KOPT-K1 (cell line): ENCODE data around the gene CMIP.

Experiments
- H3K27ac ChIP-seq: fragments of 200-600 bp; sonication (generic); 2 replicates; pipeline ENCODE4 v1.5.1; 2016; ENCODE audit warnings: antibody characterized with exemption, mild to moderate bottlenecking, low read depth, low read length; ENCODE audit not compliant: poor library complexity, severe bottlenecking
- H3K36me3 ChIP-seq: fragments of 200-600 bp; sonication (generic); 2 replicates; pipeline ENCODE4 v1.5.1; 2017; ENCODE audit warnings: antibody characterized with exemption, mild to moderate bottlenecking, low read length, moderate library complexity; ENCODE audit not compliant: insufficient read depth
- H3K9me3 ChIP-seq: fragments of 200-600 bp; sonication (generic); 2 replicates; pipeline ENCODE4 v1.5.1; 2017; ENCODE audit warnings: antibody characterized with exemption, low read length, mild to moderate bottlenecking; ENCODE audit not compliant: insufficient read depth, poor library complexity, severe bottlenecking

Gene CMIP

DNA sequence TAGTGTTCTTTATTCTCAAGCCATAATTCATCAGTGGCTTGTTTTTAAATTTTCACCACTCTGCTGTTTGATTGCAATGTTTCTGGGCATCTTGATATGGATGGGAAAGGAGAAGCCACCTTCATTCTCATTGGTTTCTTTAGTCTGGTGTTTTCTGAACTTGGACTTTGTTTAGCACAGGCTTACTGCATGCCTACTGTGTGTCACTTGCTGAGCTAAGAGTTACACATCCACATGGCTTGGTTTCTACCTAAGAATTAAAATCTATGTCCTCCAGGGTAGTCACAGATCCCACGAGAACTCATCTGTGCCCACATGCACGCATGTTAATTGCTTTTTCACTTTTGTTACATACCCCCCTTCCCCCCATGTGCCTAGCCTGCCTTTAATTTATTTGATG is 4.6 kb downstream of the CMIP start:
- Histone ChIP-seq H3K36me3 (0 out of 2 replicates have a peak, but pooled peaks cover 6% of the 10 kb centered on the region), H3K27ac (peak overlapping the region; percentile 49), H3K9me3 (peaks cover 5% of the 10 kb centered on the region)

DNA sequence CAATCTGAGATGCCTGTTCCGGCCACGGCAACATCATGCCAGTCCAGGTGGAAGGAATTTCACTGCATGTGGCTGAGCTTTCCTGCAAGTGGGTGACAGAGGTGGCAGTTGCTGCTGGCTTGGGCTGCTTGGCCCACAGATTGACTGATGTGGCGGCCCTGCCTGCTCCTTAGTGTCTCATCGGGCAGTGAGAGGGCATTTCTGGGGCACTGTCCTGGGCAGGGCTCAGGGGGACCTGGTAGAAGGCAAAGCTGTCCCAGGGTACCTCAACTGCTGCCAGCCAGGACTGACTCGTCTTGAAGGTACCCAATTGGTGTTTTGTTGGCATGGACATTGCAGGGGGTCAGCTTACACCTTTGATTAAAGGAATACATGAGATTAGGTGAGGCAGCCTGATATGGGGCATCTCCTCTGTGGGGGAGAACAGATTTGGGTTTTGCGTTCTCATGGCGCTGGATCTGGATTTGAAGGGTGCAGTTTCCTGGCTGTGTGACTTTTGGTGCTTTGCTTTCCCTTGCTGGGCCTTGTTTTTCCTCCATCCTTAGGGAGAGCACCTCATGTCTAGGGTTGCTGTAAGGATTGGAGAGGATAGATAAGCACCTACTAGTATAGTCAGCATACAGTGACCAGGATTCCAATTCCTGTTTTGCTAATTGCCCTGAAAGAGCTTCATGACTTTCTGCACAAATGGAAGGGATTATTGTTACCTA is 5.4 kb downstream of the CMIP start:
- peak overlapping the region; percentile 49 for H3K27ac ChIP-seq
- peaks cover 5% of the 10 kb centered on the region for H3K9me3 ChIP-seq
- H3K36me3 ChIP-seq = 0 out of 2 replicates have a peak, but pooled peaks cover 6% of the 10 kb centered on the region

DNA sequence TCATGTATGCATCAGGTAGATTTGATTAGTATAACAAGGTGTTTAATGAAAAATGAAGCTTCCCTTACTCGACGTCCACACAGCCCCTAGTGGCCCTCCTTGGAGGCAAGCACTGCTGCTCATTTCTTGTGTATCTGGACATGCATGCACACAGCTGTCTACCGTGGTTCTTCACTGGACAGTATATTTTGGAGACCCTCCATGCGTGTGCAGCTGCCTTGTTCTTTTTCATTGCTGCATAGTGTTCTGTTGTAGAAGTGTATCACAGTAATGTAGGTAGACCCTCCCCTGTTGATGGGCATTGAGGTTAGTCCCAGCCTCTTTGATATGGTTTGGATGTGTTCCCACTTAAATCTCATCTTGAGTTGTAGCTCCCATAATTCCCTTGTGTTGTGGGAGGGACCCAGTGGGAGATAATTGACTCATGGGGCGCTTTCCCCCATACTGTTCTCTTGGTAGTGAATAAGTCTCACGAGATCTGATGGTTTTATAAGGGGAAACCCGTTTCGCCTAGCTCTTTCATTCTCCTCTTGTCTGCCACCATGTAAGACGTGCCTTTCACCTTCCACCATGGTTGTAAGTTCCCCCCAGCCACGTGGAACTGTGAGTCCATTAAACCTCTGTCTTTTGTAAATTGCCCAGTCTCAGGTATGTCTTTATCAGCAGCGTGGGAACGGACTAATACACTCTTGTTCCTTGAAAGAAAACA is 6.3 kb downstream of the CMIP start:
- Histone ChIP-seq H3K36me3 (0 out of 2 replicates have a peak, but pooled peaks cover 6% of the 10 kb centered on the region), H3K27ac (peak overlapping the region; percentile 82), H3K9me3 (peaks cover 5% of the 10 kb centered on the region)

DNA sequence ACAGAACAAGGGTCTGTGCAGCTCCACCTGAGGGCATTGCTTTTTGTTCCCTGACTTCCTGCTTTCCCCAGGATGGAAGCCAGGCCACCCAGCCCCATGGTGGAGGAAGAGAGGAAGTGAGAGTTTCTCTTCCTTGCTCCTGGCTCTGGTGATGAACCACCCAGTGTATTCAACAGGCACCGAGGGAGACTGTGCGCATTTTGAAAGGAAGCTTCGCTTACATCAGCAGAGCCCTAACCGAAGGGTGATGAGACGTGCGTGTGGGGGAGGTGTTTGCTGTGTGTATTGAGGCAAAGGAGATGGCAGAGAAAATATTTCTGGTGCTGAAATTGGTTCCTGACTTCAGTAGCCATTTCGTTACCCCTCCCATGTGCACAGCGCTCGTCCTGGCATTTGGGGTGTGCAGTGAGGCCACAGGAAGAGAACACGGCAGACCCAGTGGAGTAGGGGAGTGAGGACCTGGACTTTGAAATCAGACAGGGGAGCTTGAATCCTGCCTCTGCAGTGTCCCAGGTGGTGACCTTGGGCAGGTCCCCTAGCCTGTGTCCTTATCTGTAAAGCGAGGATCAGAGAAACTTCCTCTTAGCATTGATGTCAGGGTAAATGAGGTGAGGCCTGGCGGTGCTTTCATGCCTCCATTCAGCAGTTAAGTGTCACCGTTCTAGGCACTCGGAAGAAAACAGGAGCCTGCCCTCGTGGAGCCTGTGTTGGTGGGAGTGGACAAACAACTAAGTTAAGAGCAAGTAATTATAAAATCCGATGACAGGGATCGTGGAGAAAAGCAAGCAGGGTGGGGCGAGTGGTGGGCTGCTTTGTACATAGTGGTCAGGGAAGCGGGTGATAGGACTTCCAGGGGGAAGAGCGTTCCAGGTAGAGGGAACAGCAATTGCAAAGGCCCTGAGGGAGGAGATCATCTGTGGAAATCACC is 7.4 kb downstream of the CMIP start:
- peaks cover 5% of the 10 kb centered on the region for H3K9me3 ChIP-seq
- H3K27ac ChIP-seq = peak overlapping the region; percentile 82
- peaks cover 16% of the 10 kb centered on the region for H3K36me3 ChIP-seq

DNA sequence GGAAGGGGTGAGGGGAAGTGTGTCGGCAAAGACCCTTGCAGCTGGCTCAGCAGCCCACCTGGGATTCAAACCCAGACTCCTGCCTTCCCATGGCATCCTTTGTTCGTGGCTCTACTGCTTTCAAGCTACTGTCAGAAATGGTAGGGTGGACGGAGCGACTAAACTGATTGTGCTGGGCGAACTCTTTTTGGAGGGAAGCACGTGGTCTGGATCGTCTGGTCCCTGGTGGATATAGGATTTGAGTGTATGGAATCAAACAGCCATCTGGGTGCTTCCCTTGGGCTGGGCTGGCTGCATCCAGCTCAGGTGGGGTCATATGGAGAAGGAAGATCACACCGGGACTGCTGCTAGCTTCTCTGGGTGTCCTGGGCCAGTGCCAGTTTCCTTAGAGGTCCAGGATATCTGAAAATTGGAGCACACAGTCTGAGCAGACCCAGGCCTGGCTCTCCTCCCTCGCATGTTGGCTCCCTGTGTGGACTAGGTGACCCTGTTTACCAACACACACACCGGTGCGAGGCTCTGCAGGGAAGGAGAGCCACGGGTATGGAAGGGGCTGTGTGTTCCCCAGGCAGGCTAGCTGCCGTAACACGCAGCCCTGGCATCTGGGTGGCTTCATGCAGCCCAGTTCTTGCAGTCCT is 8.6 kb downstream of the CMIP start:
- H3K9me3 ChIP-seq = peaks cover 5% of the 10 kb centered on the region
- peak overlapping the region; percentile 82 for H3K27ac ChIP-seq
- peaks cover 21% of the 10 kb centered on the region for H3K36me3 ChIP-seq

DNA sequence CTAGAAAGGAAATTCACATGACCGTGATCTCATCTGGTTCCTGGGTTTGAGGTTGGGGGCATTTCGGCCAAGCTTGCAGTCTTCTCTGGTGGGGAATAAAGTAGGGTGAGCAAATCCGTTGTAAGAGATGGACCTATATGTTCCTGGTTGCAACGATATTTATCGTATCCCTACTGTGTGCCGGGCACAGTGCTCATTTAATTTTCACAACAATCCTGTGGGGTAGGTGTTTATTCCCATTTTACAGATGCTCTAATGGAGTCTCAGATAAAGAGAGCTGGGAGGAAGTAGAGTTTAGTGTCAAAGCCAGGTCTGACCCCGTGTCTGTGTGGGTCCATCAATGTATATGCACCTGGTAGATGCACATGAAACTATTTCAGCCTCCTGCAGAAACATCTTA is 9.4 kb downstream of the CMIP start:
- H3K36me3 ChIP-seq = peaks cover 29% of the 10 kb centered on the region

DNA sequence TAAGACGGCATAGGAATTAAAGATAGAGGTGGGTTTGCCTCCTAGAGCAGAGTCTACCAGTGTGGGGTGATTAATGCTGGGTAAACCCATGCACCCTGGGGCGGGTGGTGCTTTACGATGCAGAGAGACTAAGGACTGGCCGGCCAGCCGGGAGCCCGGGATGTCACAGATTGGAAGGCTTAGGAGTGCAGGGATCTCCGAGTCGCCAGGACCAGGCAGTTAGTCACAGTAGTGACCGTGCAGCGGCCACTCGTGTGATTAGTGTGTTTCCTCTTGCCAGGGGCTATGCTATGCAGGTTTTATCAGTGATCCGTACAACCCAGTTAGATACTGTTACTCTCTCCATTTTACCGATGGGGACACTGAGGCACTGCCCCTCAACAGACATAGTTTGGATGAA is 10.4 kb downstream of the CMIP start:
- peaks cover 38% of the 10 kb centered on the region for H3K36me3 ChIP-seq
- H3K9me3 ChIP-seq = peaks cover 5% of the 10 kb centered on the region
- no peak overlapping the region for H3K27ac ChIP-seq

More for the DNA sequence above, 9.4 kb downstream of the CMIP start:
- peaks cover 5% of the 10 kb centered on the region for H3K9me3 ChIP-seq
- H3K27ac ChIP-seq = peak overlapping the region; percentile 82

DNA sequence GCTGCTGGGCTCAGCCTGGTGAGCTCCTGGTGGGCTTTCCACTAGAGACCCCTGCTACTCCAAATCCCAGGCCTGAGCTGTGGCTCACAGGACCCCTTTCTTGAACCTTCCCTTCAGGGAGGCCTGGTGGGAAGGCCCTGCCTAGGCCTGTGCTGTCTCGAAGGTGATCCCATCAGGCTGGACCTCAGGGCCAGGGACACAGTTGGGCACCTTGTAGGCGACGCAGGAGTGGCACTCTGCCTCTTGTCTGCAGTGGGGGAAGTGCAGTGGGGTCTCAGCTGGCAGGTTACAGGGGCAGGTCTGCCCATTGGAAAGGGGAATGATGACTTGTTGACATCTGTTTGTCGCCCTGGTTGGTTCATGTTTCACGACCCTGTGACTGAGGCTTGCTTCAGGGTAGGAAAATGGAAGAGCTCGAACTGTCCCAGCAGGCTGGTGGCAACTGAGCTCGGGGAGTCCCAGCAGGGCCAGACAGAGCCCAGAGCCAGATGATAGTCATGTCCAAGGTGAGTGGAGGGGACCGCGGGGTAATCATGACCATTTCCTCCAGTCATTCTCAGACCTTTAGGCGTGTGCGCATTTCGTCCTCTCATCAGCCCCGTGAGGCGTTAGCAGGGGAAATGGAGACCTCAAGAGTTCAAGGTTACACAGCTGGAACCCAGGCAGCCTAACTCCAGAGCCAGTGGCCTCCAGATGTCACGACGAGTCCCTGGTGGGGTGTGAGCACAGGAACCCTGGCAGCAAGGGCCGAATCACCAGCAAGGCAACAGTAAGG is 11.3 kb downstream of the CMIP start:
- Histone ChIP-seq H3K27ac (peak overlapping the region; percentile 18), H3K36me3 (peaks cover 38% of the 10 kb centered on the region), H3K9me3 (peaks cover 1% of the 10 kb centered on the region)

DNA sequence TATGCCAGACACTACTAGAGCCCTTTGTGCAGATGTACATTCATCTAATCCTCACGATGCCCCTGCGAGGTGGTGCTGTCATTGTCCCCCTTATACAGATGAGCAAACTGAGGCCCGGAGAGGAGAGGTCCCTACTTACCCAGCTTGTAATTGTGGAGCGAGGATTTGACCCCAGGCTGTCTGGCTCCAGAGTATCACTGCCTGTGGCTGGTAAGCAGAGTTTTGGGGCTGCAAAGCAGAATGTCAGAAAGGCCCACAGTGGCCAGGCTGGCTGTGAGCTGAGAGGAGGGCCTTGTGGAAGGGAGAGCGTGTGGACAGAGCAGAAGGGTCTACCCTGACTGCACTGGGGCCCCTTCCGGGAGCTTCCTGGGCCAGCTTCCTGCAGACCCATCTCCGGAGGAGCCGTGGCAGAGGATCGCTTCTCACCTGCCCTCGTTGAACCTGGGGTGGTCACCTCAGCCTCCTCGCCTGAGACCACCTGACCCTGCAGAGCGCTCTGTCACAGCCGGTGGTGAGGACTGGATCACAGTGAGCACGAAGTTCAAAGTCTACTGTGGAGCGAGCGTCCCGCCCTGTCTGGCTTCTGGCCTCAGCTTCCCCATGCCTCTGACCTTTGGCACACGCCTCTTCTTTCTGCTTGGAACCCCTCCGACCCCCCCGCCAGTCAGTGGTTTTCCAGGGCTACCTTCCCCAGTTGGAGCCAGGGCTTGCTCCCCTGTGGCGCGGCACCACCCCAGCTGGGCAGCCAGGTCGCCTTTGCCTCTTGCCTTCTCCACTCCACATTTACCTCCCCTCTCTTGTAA is 12.1 kb downstream of the CMIP start:
- no peak overlapping the region for H3K27ac ChIP-seq
- no peaks in the 10 kb centered on the region for H3K9me3 ChIP-seq
- H3K36me3 ChIP-seq = peaks cover 38% of the 10 kb centered on the region

DNA sequence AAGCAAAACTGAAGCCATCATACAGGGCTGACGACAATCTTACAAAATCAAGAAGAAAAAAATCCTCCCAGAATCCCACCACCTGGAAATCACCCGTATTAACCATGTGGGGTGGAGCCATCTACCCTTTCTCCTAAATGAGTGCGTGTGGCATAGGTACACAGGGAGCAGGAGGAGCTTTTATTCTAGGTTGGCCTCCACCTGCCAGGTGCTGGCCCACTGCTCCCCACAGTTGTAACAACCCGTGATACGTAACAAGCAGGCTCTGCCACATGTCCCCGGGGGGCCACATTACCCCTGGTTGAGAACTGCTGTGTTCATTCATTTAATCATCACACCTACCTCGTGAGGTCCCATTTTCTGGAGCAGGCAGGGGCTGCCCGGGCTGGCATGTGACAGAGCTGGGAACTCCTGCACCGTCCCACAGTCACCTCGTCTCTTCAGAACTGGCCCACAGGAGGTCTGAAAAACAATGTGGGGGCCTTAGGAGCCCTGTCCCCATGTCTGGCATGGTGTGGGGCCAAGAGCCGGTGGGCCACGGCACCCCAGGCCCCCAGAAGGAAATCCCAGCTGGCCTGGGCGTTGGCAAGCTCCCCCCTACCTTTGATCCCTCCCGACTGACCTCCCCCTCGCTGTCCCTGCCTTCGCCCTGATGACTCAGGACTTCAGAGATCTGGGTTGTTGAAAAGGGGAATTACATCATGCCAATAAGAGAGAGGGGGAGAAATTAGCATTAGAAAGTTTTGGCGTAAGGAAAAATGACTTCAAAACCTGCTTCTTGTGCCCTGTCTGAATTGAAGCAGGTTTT is 12.9 kb downstream of the CMIP start:
- H3K36me3 ChIP-seq = peaks cover 38% of the 10 kb centered on the region
- no peak overlapping the region for H3K27ac ChIP-seq
- no peaks in the 10 kb centered on the region for H3K9me3 ChIP-seq

DNA sequence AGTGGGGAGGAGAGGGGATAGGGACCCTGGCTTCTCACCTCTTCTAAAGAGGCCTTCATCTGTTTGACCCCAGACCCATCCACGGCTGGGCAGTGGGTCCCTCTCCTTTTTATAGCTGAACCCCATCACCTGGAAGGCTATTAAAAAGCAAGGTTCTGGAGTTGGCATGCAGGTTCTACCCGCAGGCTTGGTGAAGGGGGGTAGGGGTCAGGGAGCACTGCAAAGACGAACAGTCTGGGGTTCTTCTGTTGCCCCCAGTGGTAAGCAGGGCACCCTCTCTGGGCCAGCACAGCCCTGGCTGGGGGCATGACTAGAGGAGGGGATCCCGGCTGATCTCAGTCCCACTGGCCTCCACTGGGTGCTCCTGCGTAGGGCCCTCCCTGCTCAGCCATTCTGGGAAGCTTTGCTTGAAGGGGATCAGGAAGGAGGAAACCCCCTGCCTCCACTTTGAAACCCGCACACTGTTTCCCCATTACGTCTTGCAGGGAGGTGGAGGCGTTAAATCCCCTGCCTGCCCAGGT is 13.6 kb downstream of the CMIP start:
- Histone ChIP-seq H3K9me3 (no peaks in the 10 kb centered on the region), H3K36me3 (peaks cover 45% of the 10 kb centered on the region), H3K27ac (no peak overlapping the region)

DNA sequence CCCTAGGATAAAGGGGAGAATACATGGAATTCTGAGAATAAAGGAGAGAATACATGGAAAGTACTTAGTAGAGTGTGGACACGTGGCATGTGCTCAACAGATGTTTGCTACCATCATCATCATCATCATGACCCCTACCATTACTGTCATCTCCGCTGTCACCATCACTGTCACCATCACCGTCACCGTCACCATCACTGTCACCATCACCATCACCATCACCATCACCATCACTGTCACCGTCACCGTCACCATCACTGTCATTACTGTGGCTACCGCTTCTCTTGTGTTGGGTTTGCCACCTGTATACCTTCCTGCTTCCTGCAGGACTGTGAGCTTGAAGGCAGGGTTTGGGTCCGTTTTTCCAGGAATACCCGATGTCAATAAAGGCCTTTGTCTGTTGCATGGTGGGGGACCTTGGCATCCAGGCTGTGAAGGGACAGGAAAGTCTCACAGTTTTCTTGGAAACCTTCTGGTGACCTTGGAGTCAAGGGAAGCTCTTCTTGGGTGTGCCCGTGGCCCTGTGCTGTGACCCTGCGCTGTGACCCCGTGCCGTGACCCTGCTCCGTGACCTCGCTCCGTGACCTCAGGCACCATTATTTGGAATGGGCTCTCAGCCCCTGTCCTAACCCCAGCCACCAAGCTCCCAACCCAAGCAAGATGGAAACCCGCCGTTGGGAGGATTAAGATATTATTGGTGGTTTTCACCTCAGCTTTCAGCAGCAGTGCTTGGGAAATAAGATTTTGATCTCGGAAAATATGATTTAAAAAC is 14.4 kb downstream of the CMIP start:
- Histone ChIP-seq H3K27ac (peak overlapping the region; percentile 18), H3K9me3 (no peaks in the 10 kb centered on the region), H3K36me3 (peaks cover 49% of the 10 kb centered on the region)
